BLaER1 treated with 17β-estradiol and CSF1 and Interleukin-3, amounts not matched to agents 10 nM and 100 nM (cell line): ENCODE results near the gene GBF1.

Experiments
- H3K27ac ChIP-seq, 11 experiments: shearing (Covaris generic); formaldehyde crosslinking; 2 replicates each; pipeline ENCODE4 v1.8.1; 2022
- H3K27me3 ChIP-seq, 11 experiments: shearing (Covaris generic); formaldehyde crosslinking; 2 replicates each; pipeline ENCODE4 v1.8.1; 2022
- H3K36me3 ChIP-seq, 11 experiments: shearing (Covaris generic); formaldehyde crosslinking; 2 replicates each; pipeline ENCODE4 v1.8.1; 2022
- H3K4me1 ChIP-seq, 10 experiments: shearing (Covaris generic); formaldehyde crosslinking; 2 replicates each; pipeline ENCODE4 v1.8.1; 2022
- H3K4me2 ChIP-seq, 11 experiments: shearing (Covaris generic); formaldehyde crosslinking; 2 replicates each; pipeline ENCODE4 v1.8.1; 2022
- H3K4me3 ChIP-seq, 10 experiments: shearing (Covaris generic); formaldehyde crosslinking; 2 replicates each; pipeline ENCODE4 v1.8.1; 2022
- H3K9ac ChIP-seq, 11 experiments: shearing (Covaris generic); formaldehyde crosslinking; 2 replicates each; pipeline ENCODE4 v1.8.1; 2022
- H3K9me3 ChIP-seq, 11 experiments: shearing (Covaris generic); formaldehyde crosslinking; replicated peaks in 1 of 11; 2 replicates each; pipeline ENCODE4 v1.8.1; 2022
- H4K20me1 ChIP-seq, 11 experiments: shearing (Covaris generic); formaldehyde crosslinking; 2 replicates each; pipeline ENCODE4 v1.8.1; 2022
- Cebpa-rat ChIP-seq, 11 experiments: shearing (Covaris generic); IDR thresholded peaks; 2 replicates each; pipeline ENCODE4 v1.8.1; 2022

The GBF1 gene, protein sequence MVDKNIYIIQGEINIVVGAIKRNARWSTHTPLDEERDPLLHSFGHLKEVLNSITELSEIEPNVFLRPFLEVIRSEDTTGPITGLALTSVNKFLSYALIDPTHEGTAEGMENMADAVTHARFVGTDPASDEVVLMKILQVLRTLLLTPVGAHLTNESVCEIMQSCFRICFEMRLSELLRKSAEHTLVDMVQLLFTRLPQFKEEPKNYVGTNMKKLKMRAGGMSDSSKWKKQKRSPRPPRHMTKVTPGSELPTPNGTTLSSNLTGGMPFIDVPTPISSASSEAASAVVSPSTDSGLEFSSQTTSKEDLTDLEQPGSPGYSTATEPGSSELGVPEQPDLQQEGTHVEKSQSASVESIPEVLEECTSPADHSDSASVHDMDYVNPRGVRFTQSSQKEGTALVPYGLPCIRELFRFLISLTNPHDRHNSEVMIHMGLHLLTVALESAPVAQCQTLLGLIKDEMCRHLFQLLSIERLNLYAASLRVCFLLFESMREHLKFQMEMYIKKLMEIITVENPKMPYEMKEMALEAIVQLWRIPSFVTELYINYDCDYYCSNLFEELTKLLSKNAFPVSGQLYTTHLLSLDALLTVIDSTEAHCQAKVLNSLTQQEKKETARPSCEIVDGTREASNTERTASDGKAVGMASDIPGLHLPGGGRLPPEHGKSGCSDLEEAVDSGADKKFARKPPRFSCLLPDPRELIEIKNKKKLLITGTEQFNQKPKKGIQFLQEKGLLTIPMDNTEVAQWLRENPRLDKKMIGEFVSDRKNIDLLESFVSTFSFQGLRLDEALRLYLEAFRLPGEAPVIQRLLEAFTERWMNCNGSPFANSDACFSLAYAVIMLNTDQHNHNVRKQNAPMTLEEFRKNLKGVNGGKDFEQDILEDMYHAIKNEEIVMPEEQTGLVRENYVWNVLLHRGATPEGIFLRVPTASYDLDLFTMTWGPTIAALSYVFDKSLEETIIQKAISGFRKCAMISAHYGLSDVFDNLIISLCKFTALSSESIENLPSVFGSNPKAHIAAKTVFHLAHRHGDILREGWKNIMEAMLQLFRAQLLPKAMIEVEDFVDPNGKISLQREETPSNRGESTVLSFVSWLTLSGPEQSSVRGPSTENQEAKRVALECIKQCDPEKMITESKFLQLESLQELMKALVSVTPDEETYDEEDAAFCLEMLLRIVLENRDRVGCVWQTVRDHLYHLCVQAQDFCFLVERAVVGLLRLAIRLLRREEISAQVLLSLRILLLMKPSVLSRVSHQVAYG (N-terminal part only)

DNA sequence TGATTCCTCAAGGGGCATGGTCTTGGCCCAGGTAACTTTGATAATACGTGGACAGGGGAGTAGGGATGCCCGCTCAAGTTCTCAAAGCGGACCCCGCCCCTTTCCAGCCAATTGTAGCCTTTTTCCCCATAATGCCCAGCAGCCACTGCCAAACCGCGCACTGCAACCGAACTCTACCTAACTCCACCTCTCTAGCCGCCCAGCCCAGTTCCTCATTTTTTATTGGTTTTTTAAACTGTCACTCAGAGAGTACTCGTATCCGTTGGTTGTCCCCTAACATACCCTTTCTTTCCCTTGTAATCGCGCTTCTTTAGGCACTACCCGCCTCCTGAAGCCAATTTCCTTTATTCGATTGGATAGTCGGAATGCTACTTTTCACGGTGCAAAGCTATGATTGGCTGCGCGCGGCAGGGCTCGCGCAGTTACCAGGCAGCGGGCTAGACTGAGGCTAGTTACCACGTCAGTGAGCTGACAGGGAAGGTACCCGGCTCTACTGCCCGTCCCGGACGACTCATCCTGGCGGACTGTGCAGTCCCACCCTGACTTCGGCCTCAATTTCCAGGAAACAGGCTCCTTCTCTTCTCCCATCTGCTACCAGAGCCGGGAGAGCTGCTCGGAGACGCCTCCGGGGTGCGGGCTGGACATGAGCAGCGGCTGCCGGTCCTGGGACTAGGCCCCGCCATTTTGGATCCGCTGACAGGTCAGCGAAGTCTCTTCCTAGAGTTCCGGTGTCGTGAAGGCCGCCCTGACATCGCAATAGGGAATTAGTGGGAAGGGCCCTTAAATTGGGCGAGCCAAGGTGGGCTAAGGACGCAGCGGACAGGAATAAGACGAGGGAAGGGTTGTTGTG is at the start of gene GBF1:
GBF1 (plus strand) TSS at position 451 of the 850 bp plus-strand sequence. CDS start 13,407 bp downstream, outside the sequence.
- peak within 1 kb of the TSS; percentile 86 to 95 (median 92) for H3K4me2 ChIP-seq
- no peak for TF ChIP-seq Cebpa-rat (IDR thresholded peaks at IDR 0.05)
- peaks cover 22 to 30% (median 28%) of the 10 kb centered on the region in 11 experiments for H3K27me3 ChIP-seq
- H3K27ac ChIP-seq = peak within 1 kb of the TSS; percentile 62 to 82 (median 77)
- peak within 1 kb of the TSS; percentile 72 to 92 (median 88) for H3K4me3 ChIP-seq
- H3K36me3 ChIP-seq = peaks cover 17 to 32% (median 20%) of the 10 kb centered on the region in 11 experiments; a peak in 19 of 22 replicates
- H3K4me1 ChIP-seq = peaks cover 27 to 45% (median 34%) of the 10 kb centered on the region in 10 experiments
- peaks cover 33 to 49% (median 45%) of the 10 kb centered on the region in 11 experiments; a peak in 19 of 22 replicates for H4K20me1 ChIP-seq
- peak within 1 kb of the TSS; percentile 76 to 87 (median 83) for H3K9ac ChIP-seq
- peaks cover 0 to 15% (median 8%) of the 10 kb centered on the region in 11 experiments; a peak in 15 of 22 replicates for H3K9me3 ChIP-seq

DNA sequence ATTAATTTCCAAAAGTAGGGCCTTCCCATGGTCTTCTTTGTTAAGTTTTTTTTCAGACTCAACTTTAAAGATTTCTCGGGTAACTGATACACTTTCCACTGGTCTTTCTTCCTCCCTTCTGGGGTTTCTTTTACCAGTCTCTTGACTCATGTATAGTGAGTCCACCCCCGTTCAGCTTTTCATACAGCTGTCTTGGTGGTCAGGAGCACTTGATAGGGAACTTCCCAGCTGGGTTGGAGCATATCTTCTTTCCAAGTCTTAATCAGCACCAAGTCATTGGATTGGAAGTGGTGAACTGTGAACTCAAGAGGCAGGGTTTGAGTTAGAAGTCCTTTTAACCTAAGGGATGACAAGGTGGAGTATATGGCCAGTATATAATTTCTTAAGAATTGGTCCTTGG is 48.4 kb upstream of the GBF1 start:
- peaks cover 23 to 43% (median 30%) of the 10 kb centered on the region in 11 experiments for H3K9me3 ChIP-seq
- H3K27ac ChIP-seq = no peak overlapping the region
- no peaks in the 10 kb centered on the region for H3K4me1 ChIP-seq
- no peak for TF ChIP-seq Cebpa-rat (IDR thresholded peaks at IDR 0.05)
- no peak overlapping the region for H3K4me3 ChIP-seq
- H3K4me2 ChIP-seq = no peak overlapping the region
- H3K9ac ChIP-seq = no peak overlapping the region
- no peaks in the 10 kb centered on the region for H4K20me1 ChIP-seq
- no peaks in the 10 kb centered on the region for H3K27me3 ChIP-seq
- peaks cover 0 to 7% (median 0%) of the 10 kb centered on the region in 11 experiments; a peak in 3 of 22 replicates for H3K36me3 ChIP-seq

DNA sequence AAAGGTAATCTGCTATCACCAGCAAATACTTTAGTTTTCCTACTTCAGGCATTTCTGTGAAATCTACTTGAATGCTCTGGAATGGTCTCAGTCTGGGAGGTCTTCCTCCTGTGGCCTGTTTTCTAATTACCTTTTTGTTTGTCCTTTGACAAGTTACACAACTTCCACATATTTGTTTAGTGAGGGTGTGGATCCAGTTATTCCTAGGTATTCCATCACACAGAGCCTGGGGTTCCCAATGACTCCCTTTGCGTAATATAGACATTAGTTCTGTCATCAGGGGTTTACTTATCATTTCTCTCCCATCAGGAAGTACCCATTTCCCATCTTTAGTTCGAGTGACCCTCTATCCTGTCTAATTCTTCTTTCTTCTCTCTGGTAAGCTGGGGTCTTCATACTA is 47.3 kb upstream of the GBF1 start:
- H4K20me1 ChIP-seq = no peaks in the 10 kb centered on the region
- no peak overlapping the region for H3K9ac ChIP-seq
- no peaks in the 10 kb centered on the region for H3K4me1 ChIP-seq
- H3K4me3 ChIP-seq = no peak overlapping the region
- no peaks in the 10 kb centered on the region for H3K36me3 ChIP-seq
- no peaks in the 10 kb centered on the region for H3K27me3 ChIP-seq
- no peak overlapping the region for H3K4me2 ChIP-seq
- TF ChIP-seq Cebpa-rat (IDR thresholded peaks at IDR 0.05) = no peak
- no peak overlapping the region for H3K27ac ChIP-seq
- H3K9me3 ChIP-seq = peaks cover 12 to 36% (median 23%) of the 10 kb centered on the region in 11 experiments; a peak in 21 of 22 replicates

- H3K36me3 ChIP-seq = 0 out of 22 replicates have a peak, but pooled peaks cover 0 to 8% (median 0%) of the 10 kb centered on the region in 11 experiments
Measured at GRCh38 chr10:102200751-102201640, 44.3 kb upstream of the GBF1 start.

GRCh38 chr10:102202386-102202785 is 42.9 kb upstream of the GBF1 start:
- no peaks in the 10 kb centered on the region for H4K20me1 ChIP-seq
- no peaks in the 10 kb centered on the region for H3K4me1 ChIP-seq
- no peak for TF ChIP-seq Cebpa-rat (IDR thresholded peaks at IDR 0.05)
- no peaks in the 10 kb centered on the region for H3K27me3 ChIP-seq
- H3K9me3 ChIP-seq = peaks cover 26 to 44% (median 38%) of the 10 kb centered on the region in 11 experiments
- no peak overlapping the region for H3K9ac ChIP-seq
- 0 out of 22 replicates have a peak, but pooled peaks cover 0 to 8% (median 0%) of the 10 kb centered on the region in 11 experiments for H3K36me3 ChIP-seq
- no peak overlapping the region for H3K4me3 ChIP-seq
- H3K27ac ChIP-seq = no peak overlapping the region
- H3K4me2 ChIP-seq = no peak overlapping the region

More at GRCh38 chr10:102200751-102201640, 44.3 kb upstream of the GBF1 start:
- no peaks in the 10 kb centered on the region for H3K27me3 ChIP-seq
- H3K9ac ChIP-seq = no peak overlapping the region
- no peak overlapping the region for H3K4me3 ChIP-seq
- TF ChIP-seq Cebpa-rat (IDR thresholded peaks at IDR 0.05) = no peak
- H3K4me1 ChIP-seq = no peaks in the 10 kb centered on the region
- no peaks in the 10 kb centered on the region for H4K20me1 ChIP-seq
- H3K9me3 ChIP-seq = peaks cover 26 to 44% (median 38%) of the 10 kb centered on the region in 11 experiments
- no peak overlapping the region for H3K4me2 ChIP-seq
- H3K27ac ChIP-seq = no peak overlapping the region

- Histone ChIP-seq H3K4me3 (no peak overlapping the region), H3K36me3 (0 out of 22 replicates have a peak, but pooled peaks cover 0 to 8% (median 0%) of the 10 kb centered on the region in 11 experiments), H3K27ac (no peak overlapping the region), H4K20me1 (no peaks in the 10 kb centered on the region), H3K4me2 (no peak overlapping the region), H3K9ac (no peak overlapping the region), H3K9me3 (peaks cover 17 to 24% (median 19%) of the 10 kb centered on the region in 11 experiments), H3K27me3 (no peaks in the 10 kb centered on the region), H3K4me1 (peaks cover 0 to 4% (median 0%) of the 10 kb centered on the region in 10 experiments; a peak in 2 of 20 replicates)
- no peak for TF ChIP-seq Cebpa-rat (IDR thresholded peaks at IDR 0.05)
Measured at GRCh38 chr10:102208311-102209035, 36.9 kb upstream of the GBF1 start.
